Lower leg skin (tissue), 3 donors: ENCODE data around the gene CCDC136.

Experiments used
- CTCF ChIP-seq, 3 donors: fragments of 450-650 bp; IDR thresholded peaks; one replicate each; pipeline ENCODE4 v1.5.1; 2016; ENCODE audit warnings: antibody characterized with exemption in 3 of 3, mild to moderate bottlenecking in 3 of 3, moderate library complexity in 2 of 3
- POLR2A ChIP-seq, 2 donors: fragments of 450-650 bp; IDR thresholded peaks; one replicate each; pipeline ENCODE4 v1.6.1; 2016 to 2017; ENCODE audit warnings: antibody characterized with exemption in 2 of 2, mild to moderate bottlenecking in 1 of 2, moderate library complexity in 1 of 2

- TF ChIP-seq CTCF (IDR thresholded peaks at IDR 0.05) (no peak), POLR2A (IDR thresholded peaks at IDR 0.05) (no peak)
Observed at GRCh38 chr7:128792471-128793180, 858 bp downstream of the CCDC136 start.
